Suprapubic skin (tissue), 4 donors: ENCODE results near the gene SLC38A3. TPM values are rescaled to one million over a fixed set of nuclear protein-coding genes. Genes with fewer than 3 reads are reported as not detected.

Source experiments
- DNase-seq, 2 donors: peaks; one replicate each; pipeline ENCODE4 v3.0.0-alpha.2; 2019; ENCODE audit warnings: low spot score in 2 of 2
- H3K27ac ChIP-seq: fragments of 200-600 bp; sonication (generic); one replicate; pipeline ENCODE4 v1.5.1; 2019
- H3K27me3 ChIP-seq: fragments of 200-600 bp; sonication (generic); one replicate; pipeline ENCODE4 v1.5.1; 2019
- H3K36me3 ChIP-seq: fragments of 200-600 bp; sonication (generic); one replicate; pipeline ENCODE4 v1.5.1; 2019
- H3K4me1 ChIP-seq: fragments of 200-600 bp; sonication (generic); one replicate; pipeline ENCODE4 v1.5.1; 2019
- H3K4me3 ChIP-seq: fragments of 200-600 bp; sonication (generic); one replicate; pipeline ENCODE4 v1.5.1; 2019; ENCODE audit warnings: mild to moderate bottlenecking
- H3K9me3 ChIP-seq: fragments of 200-600 bp; sonication (generic); one replicate; pipeline ENCODE4 v1.5.1; 2019
- EP300 ChIP-seq: sonication (generic); formaldehyde crosslinking; IDR thresholded peaks from one replicate; pipeline ENCODE4 v1.6.1; 2017; ENCODE audit warnings: antibody characterized with exemption
- POLR2A ChIP-seq, 2 donors: fragments of 450-650 bp; IDR thresholded peaks; one replicate each; pipeline ENCODE4 v1.6.1; 2017; ENCODE audit warnings: antibody characterized with exemption in 2 of 2, mild to moderate bottlenecking in 2 of 2, moderate library complexity in 2 of 2
- POLR2AphosphoS5 ChIP-seq, 3 donors: sonication (generic); formaldehyde crosslinking; IDR thresholded peaks; one replicate each; pipeline ENCODE4 v1.6.1; 2017; ENCODE audit warnings: antibody characterized with exemption in 3 of 3
- WGBS: methylation state at CpG from one replicate; pipeline ENCODE4 v1.1.5; 2018; 5-methylcytosine and 5-hydroxymethylcytosine counted together
- total RNA-seq, 4 donors: library from RNA; depleted of rRNA; stranded (reverse); fragments of >200 nt; gene quantifications; one replicate each; pipeline ENCODE4 v1.1.0, GENCODE V29; 2016
- TF ChIP-seq, protein P1 (sequence below), 2 donors: fragments of 200-600 bp in 1 of 2; fragments of 450-650 bp in 1 of 2; sonication (generic) in 1 of 2; IDR thresholded peaks; one replicate each; pipeline ENCODE4 v1.5.1; 2016 to 2019; ENCODE audit warnings: antibody characterized with exemption in 2 of 2, mild to moderate bottlenecking in 1 of 2, moderate library complexity in 1 of 2

Gene SLC38A3
- total RNA-seq, 4 donors from 2014 or later, result 0.25 to 2.2 (median 1.00) TPM

DNA sequence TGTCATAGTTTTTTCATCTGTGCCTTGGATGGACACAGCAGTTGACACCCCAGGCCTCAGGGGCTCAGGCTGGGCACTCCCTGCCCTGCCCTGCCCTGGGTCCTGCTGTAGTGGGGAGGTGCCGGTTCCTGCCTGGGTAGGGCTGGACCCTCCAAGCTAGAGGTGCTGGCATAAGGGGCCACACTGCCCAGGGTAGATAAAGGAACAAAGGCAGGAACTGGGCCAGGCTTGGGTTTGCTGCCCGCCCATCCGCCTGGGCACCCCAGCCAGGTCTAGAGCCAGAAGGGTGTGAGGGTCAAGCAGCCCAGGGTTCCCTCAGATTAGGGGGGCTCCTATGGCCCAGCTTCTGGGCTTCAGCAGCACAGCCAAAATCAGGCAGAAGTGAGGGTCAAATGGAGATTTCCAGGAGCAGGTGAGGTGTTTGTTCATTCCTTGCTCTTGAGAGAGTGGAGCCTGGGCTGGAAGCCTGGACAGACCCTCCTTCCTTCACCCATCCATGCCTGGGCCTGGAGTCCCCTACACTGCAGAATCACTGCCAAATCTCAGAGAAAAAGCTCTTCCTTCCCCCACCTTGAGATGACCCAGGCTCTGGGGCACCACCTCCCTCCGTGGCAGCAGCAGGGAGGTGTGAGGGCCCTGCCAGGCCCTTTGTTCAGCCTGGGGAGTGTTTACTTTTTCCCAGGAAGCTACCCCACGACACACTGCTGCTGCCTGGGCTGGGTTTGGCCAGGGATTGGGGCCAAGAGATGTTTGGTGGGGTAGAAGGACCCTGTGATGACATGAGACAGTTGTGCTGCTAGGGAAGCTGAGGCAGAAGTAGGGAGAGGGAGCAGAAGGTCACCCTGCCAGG, 42.8 kb upstream of the SLC38A3 start:
- TF ChIP-seq EP300 (no peak), POLR2A (IDR thresholded peaks at IDR 0.05) (no peak), POLR2AphosphoS5 (IDR thresholded peaks at IDR 0.05) (no peak)
- TF ChIP-seq, protein P1, sequence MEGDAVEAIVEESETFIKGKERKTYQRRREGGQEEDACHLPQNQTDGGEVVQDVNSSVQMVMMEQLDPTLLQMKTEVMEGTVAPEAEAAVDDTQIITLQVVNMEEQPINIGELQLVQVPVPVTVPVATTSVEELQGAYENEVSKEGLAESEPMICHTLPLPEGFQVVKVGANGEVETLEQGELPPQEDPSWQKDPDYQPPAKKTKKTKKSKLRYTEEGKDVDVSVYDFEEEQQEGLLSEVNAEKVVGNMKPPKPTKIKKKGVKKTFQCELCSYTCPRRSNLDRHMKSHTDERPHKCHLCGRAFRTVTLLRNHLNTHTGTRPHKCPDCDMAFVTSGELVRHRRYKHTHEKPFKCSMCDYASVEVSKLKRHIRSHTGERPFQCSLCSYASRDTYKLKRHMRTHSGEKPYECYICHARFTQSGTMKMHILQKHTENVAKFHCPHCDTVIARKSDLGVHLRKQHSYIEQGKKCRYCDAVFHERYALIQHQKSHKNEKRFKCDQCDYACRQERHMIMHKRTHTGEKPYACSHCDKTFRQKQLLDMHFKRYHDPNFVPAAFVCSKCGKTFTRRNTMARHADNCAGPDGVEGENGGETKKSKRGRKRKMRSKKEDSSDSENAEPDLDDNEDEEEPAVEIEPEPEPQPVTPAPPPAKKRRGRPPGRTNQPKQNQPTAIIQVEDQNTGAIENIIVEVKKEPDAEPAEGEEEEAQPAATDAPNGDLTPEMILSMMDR (IDR thresholded peaks at IDR 0.05), result no peak
- Histone ChIP-seq H3K36me3 (no peaks in the 10 kb centered on the region), H3K9me3 (no peaks in the 10 kb centered on the region), H3K4me1 (peaks cover 100% of the 10 kb centered on the region), H3K4me3 (no peak overlapping the region), H3K27ac (peak overlapping the region; percentile 74), H3K27me3 (no peaks in the 10 kb centered on the region)
- DNase-seq, result no peak
- 43% methylated on average over 3 of the region's 5 CpGs for WGBS

DNA sequence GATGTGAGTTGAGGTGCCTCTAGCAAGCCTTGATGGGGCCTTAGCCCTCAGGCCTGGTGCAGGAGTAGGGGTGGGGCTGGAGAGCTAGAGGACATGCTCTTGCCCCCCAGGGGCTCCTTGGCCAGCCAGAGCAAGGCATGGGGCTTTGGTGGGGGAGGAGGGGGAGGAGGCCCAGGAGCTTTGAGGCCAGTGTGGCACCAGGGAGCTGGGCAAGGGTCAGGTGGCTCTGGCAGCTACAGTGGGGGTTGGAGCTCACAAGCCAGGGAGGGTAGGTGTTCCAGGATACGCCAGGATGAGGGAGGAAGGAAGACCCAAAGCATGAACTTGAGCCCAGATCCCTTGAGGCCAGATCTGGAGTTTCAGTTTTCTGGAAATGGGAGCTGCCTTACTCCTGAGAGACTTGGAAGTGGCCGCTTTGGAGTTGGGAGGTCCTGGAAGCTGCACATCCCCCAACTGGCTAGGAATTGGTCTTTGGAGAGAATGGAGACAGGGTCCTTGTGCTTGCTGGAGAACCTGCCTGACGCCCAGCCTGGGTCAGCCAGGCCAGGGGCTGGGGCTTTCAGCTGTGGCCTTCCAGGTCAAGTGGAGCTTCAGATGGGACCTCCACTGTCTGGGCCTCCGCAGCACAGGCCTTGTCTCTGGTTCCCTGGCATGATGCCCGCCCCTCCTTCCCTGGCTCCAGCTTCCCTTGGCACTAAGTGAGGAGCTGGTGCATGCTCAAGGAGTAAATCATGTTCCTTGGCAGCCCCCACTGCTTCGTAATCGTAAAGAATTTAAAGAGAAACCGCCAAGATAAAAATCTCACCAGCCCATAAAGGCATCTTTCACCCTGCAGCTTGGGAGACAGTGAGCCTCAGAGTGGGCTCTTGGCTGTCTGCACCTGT, 41.3 kb upstream of the SLC38A3 start:
- H3K27me3 ChIP-seq, result no peaks in the 10 kb centered on the region
- TF ChIP-seq POLR2AphosphoS5 (IDR thresholded peaks at IDR 0.05) (no peak), EP300 (no peak), POLR2A (IDR thresholded peaks at IDR 0.05) (no peak)
- TF ChIP-seq, protein P1 (IDR thresholded peaks at IDR 0.05), result no peak
- DNase-seq, result peak; percentile 90 to 91
- no peaks in the 10 kb centered on the region for H3K9me3 ChIP-seq
- WGBS, result 33% methylated on average over 4 of the region's 8 CpGs
- no peak overlapping the region for H3K4me3 ChIP-seq
- peak overlapping the region; percentile 69 for H3K27ac ChIP-seq
- no peaks in the 10 kb centered on the region for H3K36me3 ChIP-seq
- H3K4me1 ChIP-seq, result peaks cover 100% of the 10 kb centered on the region

DNA sequence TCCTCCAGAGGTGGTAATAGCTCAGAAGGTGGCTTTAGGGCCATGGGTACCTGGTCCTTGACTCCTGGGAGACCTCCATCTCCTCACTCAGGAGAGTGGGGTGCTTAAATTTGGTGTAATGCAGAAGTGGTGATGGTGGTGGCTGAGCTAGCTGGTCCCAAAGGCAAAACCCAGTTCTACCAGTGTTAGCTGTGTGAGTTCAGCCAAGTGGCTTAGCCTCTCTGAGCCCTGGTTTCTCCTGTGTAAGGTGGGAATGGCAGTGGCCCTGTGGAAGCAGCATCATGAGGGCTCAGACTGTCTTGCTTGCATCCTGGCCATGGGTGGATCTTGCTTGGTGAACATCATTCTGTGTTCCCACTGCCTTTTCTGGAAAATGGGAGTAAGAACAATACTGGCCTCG, 40.6 kb upstream of the SLC38A3 start:
- Histone ChIP-seq H3K27me3 (no peaks in the 10 kb centered on the region), H3K36me3 (no peaks in the 10 kb centered on the region), H3K27ac (peak overlapping the region; percentile 69), H3K4me1 (peaks cover 100% of the 10 kb centered on the region), H3K4me3 (no peak overlapping the region), H3K9me3 (no peaks in the 10 kb centered on the region)
- no peak for TF ChIP-seq EP300
- TF ChIP-seq POLR2A (IDR thresholded peaks at IDR 0.05), result no peak
- no peak for TF ChIP-seq POLR2AphosphoS5 (IDR thresholded peaks at IDR 0.05)
- TF ChIP-seq, protein P1 (IDR thresholded peaks at IDR 0.05), result no peak
- WGBS, result 40% methylated on average over 1 of the region's 1 CpG
- no peak for DNase-seq

DNA sequence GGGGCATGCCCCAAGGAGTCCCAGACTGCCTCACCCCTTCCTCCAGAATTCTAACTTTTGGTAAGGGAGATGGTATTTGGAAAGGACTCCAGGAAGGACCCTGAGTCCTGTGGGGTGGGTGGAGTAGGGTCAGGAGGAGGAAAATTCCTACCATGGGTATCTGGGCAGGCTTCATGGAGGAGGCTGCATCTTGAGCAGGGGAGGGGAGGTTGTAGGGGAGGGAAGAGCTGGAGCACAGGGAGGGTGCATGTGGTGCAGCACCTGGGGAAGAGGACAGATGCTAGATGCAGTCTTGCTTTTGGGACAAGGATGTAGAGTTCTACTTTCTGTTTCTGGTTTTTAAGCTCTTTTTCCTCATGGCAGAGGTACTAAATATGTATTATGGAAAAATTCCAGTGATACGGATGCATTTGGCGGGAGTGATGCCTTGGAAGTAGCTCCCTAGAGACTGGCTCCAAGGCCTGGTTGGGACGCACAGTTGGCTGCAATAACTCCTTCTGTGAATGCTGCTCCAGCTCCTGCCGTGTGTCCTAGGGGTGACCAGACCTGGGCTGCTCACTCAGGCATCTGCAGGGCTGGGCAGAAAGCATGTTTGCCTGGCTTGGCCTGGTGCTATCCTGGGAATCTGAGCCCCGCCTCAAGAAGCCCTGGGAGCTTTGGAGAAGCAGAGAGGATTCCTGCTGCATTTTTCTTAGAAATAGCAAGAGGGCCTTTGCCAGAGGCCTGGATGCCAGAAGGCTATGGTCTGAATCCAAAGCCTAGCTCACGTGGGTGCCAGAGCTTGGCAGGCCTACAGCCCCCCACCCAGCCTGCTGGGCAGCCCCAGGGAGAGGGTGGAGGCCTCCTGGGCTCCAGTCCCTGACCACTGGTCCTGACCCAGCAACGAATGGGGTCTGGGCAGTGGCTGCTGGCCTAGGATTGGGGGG, 39.8 kb upstream of the SLC38A3 start:
- Histone ChIP-seq H3K4me3 (peak overlapping the region; percentile 13), H3K36me3 (no peaks in the 10 kb centered on the region), H3K9me3 (no peaks in the 10 kb centered on the region), H3K27me3 (no peaks in the 10 kb centered on the region), H3K4me1 (peaks cover 100% of the 10 kb centered on the region), H3K27ac (peak overlapping the region; percentile 74)
- TF ChIP-seq POLR2AphosphoS5 (IDR thresholded peaks at IDR 0.05), result no peak
- TF ChIP-seq EP300, result no peak
- TF ChIP-seq, protein P1 (IDR thresholded peaks at IDR 0.05), result no peak
- no peak for TF ChIP-seq POLR2A (IDR thresholded peaks at IDR 0.05)
- 7% methylated on average over 5 of the region's 7 CpGs for WGBS
- DNase-seq, result no peak
